GM23338 (cell line): ENCODE results near the gene SAMD11. TPM values are rescaled to one million over a fixed set of nuclear protein-coding genes. Genes with fewer than 3 reads are reported as not detected.
A peak's percentile ranks its signal among the peaks of the same experiment; 100 is the strongest.

Source experiments
- ATAC-seq: fragments of 200-7000 bp; cut with Tn5 transposase; 3 replicates; pipeline ENCODE4 v1.9.1; 2020
- DNase-seq: peaks from one replicate; pipeline ENCODE4 v3.0.0-alpha.2; 2015; ENCODE audit warnings: low spot score
- H2AFZ ChIP-seq: fragments of 200-600 bp; sonication (generic); 2 replicates; pipeline ENCODE4 v1.8.0; 2016; ENCODE audit warnings: antibody characterized with exemption, mild to moderate bottlenecking, moderate library complexity
- H3F3A ChIP-seq: fragments of 200-600 bp; sonication (generic); replicated peaks from 2 replicates; pipeline ENCODE4 v1.8.0; 2017; ENCODE audit warnings: antibody characterized with exemption, mixed run types, low read depth
- H3K27ac ChIP-seq: fragments of 200-600 bp; sonication (generic); 2 replicates; pipeline ENCODE4 v1.6.1; 2016; ENCODE audit warnings: low read depth
- H3K27me3 ChIP-seq: fragments of 200-600 bp; sonication (generic); 2 replicates; pipeline ENCODE4 v1.8.0; 2016; ENCODE audit warnings: mild to moderate bottlenecking, mixed run types, moderate library complexity; ENCODE audit not compliant: insufficient read depth
- H3K36me3 ChIP-seq: fragments of 200-600 bp; sonication (generic); 2 replicates; pipeline ENCODE4 v1.8.0; 2016; ENCODE audit warnings: mild to moderate bottlenecking; ENCODE audit not compliant: insufficient read depth
- H3K4me1 ChIP-seq: fragments of 200-600 bp; sonication (generic); 2 replicates; pipeline ENCODE4 v1.8.0; 2016; ENCODE audit warnings: mild to moderate bottlenecking, moderate library complexity; ENCODE audit not compliant: insufficient read depth
- H3K4me2 ChIP-seq: fragments of 200-600 bp; sonication (generic); 2 replicates; pipeline ENCODE4 v1.7.1; 2017; ENCODE audit warnings: mixed run types
- H3K4me3 ChIP-seq: fragments of 200-600 bp; sonication (generic); 2 replicates; pipeline ENCODE4 v1.6.1; 2016; ENCODE audit warnings: mixed run types
- H3K79me2 ChIP-seq: fragments of 200-600 bp; sonication (generic); replicated peaks from 2 replicates; pipeline ENCODE4 v1.8.0; 2017; ENCODE audit warnings: mild to moderate bottlenecking; ENCODE audit not compliant: insufficient read depth
- H3K9me2 ChIP-seq: fragments of 200-600 bp; sonication (generic); 2 replicates; pipeline ENCODE4 v1.8.0; 2017; ENCODE audit not compliant: insufficient read depth
- H4K20me1 ChIP-seq: fragments of 200-600 bp; sonication (generic); replicated peaks from 2 replicates; pipeline ENCODE4 v1.8.0; 2017; ENCODE audit warnings: mild to moderate bottlenecking; ENCODE audit not compliant: insufficient read depth
- H3K27ac Mint-ChIP-seq: 2 replicates; pipeline ENCODE4 v1.8.0; 2020; ENCODE audit warnings: inconsistent platforms, mild to moderate bottlenecking, moderate library complexity, mixed read lengths
- H3K27me3 Mint-ChIP-seq: 3 replicates; pipeline ENCODE4 v1.8.0; 2022; ENCODE audit warnings: low read depth, mild to moderate bottlenecking, moderate library complexity, mixed read lengths, inconsistent platforms; ENCODE audit not compliant: insufficient read depth, poor library complexity
- H3K36me3 Mint-ChIP-seq: 3 replicates; pipeline ENCODE4 v1.8.0; 2021; ENCODE audit warnings: low read depth, mild to moderate bottlenecking, inconsistent platforms, moderate library complexity, mixed read lengths
- H3K4me1 Mint-ChIP-seq: 3 replicates; pipeline ENCODE4 v1.8.0; 2020; ENCODE audit warnings: mild to moderate bottlenecking, inconsistent platforms, mixed read lengths
- H3K4me3 Mint-ChIP-seq: 3 replicates; pipeline ENCODE4 v1.8.0; 2021; ENCODE audit warnings: moderate library complexity, mild to moderate bottlenecking, inconsistent platforms, mixed read lengths
- H3K9me3 Mint-ChIP-seq: 3 replicates; pipeline ENCODE4 v1.8.0; 2020; ENCODE audit warnings: moderate library complexity, mild to moderate bottlenecking, inconsistent platforms, mixed read lengths
- EZH2phosphoT487 ChIP-seq: fragments of 200-600 bp; sonication (generic); IDR thresholded peaks from one replicate; pipeline ENCODE4 v1.8.1; 2018; ENCODE audit warnings: antibody characterized with exemption; ENCODE audit not compliant: unreplicated experiment
- JUNB ChIP-seq: IDR thresholded peaks from one replicate; pipeline ENCODE4 v1.6.1; 2016; ENCODE audit warnings: antibody characterized with exemption; ENCODE audit not compliant: unreplicated experiment
- ZNF114 ChIP-seq: fragments of 250-450 bp; sonication (Bioruptor Pico); IDR thresholded peaks from 2 replicates; pipeline ENCODE4 v1.5.0; 2020; ENCODE audit warnings: mild to moderate bottlenecking, moderate library complexity
- ZNF331 ChIP-seq: fragments of 250-450 bp; sonication (Bioruptor Pico); IDR thresholded peaks from 2 replicates; pipeline ENCODE4 v1.5.0; 2020; ENCODE audit warnings: low read depth, mild to moderate bottlenecking, moderate library complexity
- polyA plus RNA-seq: library from polyadenylated mRNA; unstranded; fragments of >200 nt; fragmentation: Nextera tagmentation; extraction: Ambion mirVana; gene quantifications from 2 replicates; pipeline ENCODE4 v1.2.1, GENCODE V29; 2016
- total RNA-seq: library from RNA; depleted of rRNA; stranded (reverse); fragments of >200 nt; shearing (Covaris generic); gene quantifications from 2 replicates; pipeline ENCODE4 v1.2.3, GENCODE V29; 2014
- TF ChIP-seq, protein P1 (sequence below): IDR thresholded peaks from one replicate; pipeline ENCODE4 v1.6.1; 2018; ENCODE audit warnings: antibody characterized with exemption; ENCODE audit not compliant: unreplicated experiment

The SAMD11 gene
- total and polyA plus RNA-seq, 2 experiments from 2014 or later = 0.14 to 0.40 TPM

DNA sequence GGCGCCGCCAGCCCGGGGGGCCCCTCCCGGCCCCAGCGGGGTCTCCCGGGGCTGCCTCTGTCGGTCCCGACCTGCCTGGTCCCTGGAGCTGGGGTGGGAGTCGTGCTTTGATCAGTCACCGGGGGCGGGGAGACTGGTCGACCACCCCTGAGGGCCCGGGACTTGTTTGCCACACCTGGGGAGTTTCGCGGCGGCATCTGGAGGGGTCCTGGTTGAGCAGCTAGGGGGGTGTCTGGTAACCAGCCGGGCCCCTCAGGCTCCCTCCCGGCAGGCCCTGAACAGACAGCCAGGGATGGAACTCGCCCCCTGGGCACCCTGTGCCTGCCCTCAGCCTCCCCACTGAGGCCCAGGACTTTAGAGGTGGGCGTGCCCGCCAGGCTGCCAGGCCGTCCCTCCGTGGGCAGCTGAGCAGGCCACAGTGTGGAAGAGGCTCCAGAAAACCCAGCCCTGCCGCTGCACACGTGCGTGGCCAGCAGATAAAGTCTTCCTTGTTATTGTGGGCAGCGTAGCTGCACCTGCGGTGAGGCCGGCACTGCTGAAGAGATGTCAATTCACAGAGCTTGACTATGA is 13.3 kb upstream of the SAMD11 start:
- H3K4me3 ChIP-seq = peak overlapping the region; percentile 23; the same call in 1 of the 2 replicates
- no peaks in the 10 kb centered on the region for H3K79me2 ChIP-seq
- no peak overlapping the region for H2AFZ ChIP-seq
- H3K27ac ChIP-seq = no peak overlapping the region
- H3K36me3 ChIP-seq = no peaks in the 10 kb centered on the region
- Mint-ChIP-seq H3K36me3 (peaks cover 2% of the 10 kb centered on the region; the same call in 1 of the 3 replicates), H3K27ac (no peak overlapping the region), H3K4me1 (peaks cover 9% of the 10 kb centered on the region), H3K9me3 (peaks cover 4% of the 10 kb centered on the region; the same call in 2 of the 3 replicates), H3K27me3 (peaks cover 55% of the 10 kb centered on the region), H3K4me3 (no peak overlapping the region)
- no peaks in the 10 kb centered on the region; the same call in 1 of the 2 replicates for H4K20me1 ChIP-seq
- peaks cover 70% of the 10 kb centered on the region for H3K27me3 ChIP-seq
- ATAC-seq (no peak), DNase-seq (no peak)
- H3K9me2 ChIP-seq = no peaks in the 10 kb centered on the region
- peak overlapping the region; percentile 38; the same call in 1 of the 2 replicates for H3K4me2 ChIP-seq
- no peak for TF ChIP-seq ZNF331 (CRISPR knock-in tag)
- no peak for TF ChIP-seq EZH2phosphoT487
- no peak for TF ChIP-seq JUNB
- no peak for TF ChIP-seq ZNF114
- TF ChIP-seq, protein P1, sequence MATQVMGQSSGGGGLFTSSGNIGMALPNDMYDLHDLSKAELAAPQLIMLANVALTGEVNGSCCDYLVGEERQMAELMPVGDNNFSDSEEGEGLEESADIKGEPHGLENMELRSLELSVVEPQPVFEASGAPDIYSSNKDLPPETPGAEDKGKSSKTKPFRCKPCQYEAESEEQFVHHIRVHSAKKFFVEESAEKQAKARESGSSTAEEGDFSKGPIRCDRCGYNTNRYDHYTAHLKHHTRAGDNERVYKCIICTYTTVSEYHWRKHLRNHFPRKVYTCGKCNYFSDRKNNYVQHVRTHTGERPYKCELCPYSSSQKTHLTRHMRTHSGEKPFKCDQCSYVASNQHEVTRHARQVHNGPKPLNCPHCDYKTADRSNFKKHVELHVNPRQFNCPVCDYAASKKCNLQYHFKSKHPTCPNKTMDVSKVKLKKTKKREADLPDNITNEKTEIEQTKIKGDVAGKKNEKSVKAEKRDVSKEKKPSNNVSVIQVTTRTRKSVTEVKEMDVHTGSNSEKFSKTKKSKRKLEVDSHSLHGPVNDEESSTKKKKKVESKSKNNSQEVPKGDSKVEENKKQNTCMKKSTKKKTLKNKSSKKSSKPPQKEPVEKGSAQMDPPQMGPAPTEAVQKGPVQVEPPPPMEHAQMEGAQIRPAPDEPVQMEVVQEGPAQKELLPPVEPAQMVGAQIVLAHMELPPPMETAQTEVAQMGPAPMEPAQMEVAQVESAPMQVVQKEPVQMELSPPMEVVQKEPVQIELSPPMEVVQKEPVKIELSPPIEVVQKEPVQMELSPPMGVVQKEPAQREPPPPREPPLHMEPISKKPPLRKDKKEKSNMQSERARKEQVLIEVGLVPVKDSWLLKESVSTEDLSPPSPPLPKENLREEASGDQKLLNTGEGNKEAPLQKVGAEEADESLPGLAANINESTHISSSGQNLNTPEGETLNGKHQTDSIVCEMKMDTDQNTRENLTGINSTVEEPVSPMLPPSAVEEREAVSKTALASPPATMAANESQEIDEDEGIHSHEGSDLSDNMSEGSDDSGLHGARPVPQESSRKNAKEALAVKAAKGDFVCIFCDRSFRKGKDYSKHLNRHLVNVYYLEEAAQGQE = no peak
- no peaks in the 10 kb centered on the region for H3K4me1 ChIP-seq
- no peaks in the 10 kb centered on the region for H3F3A ChIP-seq

- Histone ChIP-seq H3K4me1 (no peaks in the 10 kb centered on the region), H4K20me1 (no peaks in the 10 kb centered on the region; the same call in 1 of the 2 replicates), H3K4me3 (no peak overlapping the region), H2AFZ (no peak overlapping the region), H3K27ac (no peak overlapping the region), H3K4me2 (no peak overlapping the region), H3K36me3 (no peaks in the 10 kb centered on the region), H3K79me2 (no peaks in the 10 kb centered on the region), H3F3A (no peaks in the 10 kb centered on the region), H3K9me2 (no peaks in the 10 kb centered on the region), H3K27me3 (peaks cover 70% of the 10 kb centered on the region)
- ATAC-seq (no peak), DNase-seq (no peak)
- Mint-ChIP-seq H3K27ac (no peak overlapping the region), H3K4me3 (no peak overlapping the region), H3K27me3 (peaks cover 49% of the 10 kb centered on the region), H3K9me3 (peaks cover 4% of the 10 kb centered on the region; the same call in 2 of the 3 replicates), H3K36me3 (peaks cover 2% of the 10 kb centered on the region; the same call in 1 of the 3 replicates), H3K4me1 (peaks cover 8% of the 10 kb centered on the region; the same call in 2 of the 3 replicates)
- no peak for TF ChIP-seq EZH2phosphoT487
These were observed 12.6 kb upstream of the SAMD11 start for GRCh38 chr1:910881-911721.
